Measurements from ENCODE around the gene PTH2.

- no peak for TF ChIP-seq EZH2 (IDR thresholded peaks at IDR 0.05; ENCODE audit: borderline replicate concordance, low read depth, low read length, severe bottlenecking)
- no peak for TF ChIP-seq GATA2 (IDR thresholded peaks at IDR 0.05; ENCODE audit: insufficient read depth, insufficient read length, low read depth, low read length)
- TF ChIP-seq POLR2AphosphoS5 (IDR thresholded peaks at IDR 0.05; ENCODE audit: insufficient read depth, low read depth, low read length): no peak
- TF ChIP-seq POLR2A (IDR thresholded peaks at IDR 0.05; ENCODE audit: low read depth, low read length): no peak
- no peak for TF ChIP-seq CTCF (IDR thresholded peaks at IDR 0.05; ENCODE audit: extremely low read depth in 1 of 2, insufficient read depth in 1 of 2, low read depth in 1 of 2, low read length in 2 of 2)
- no peak for TF ChIP-seq JUN (IDR thresholded peaks at IDR 0.05; ENCODE audit: borderline replicate concordance, insufficient read depth, insufficient read length, low read depth)
These were observed 35.3 kb downstream of the PTH2 start, which contains the start of gene KASH5 for GRCh38 chr19:49387936-49388372.
